Measurements from ENCODE around the gene EPHB6. TPM values are rescaled to one million over a fixed set of nuclear protein-coding genes. Genes with fewer than 3 reads are reported as not detected.

The EPHB6 gene
- total RNA-seq, 1 donor from 2014 or later, result 7.3 TPM

DNA sequence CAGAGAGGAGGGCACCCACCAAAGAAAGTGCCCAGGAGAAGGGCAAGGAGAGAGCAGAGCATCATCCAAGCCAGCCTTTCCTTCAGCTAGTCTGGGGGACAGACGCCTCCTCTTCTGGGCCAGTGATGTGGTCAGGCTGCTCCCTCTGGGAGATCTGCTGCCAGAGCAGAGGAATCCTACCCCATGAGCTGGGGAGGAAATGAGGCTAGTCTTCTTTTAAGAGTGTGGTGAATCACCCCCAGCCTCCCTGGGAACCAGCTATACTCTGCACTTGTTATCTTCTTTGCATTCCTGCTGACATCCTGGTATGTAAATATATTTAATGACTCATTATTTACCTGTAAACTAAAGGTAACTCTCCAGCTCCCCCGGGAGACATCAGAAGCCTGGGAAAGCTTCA lies 41.6 kb upstream of the EPHB6 start:
- peak overlapping the region; percentile 34 for H3K27ac Mint-ChIP-seq
- H3K27me3 Mint-ChIP-seq, result peaks cover 6% of the 10 kb centered on the region
- no peaks in the 10 kb centered on the region for H3K9me3 Mint-ChIP-seq
- peaks cover 2% of the 10 kb centered on the region for H3K36me3 Mint-ChIP-seq (ENCODE audit: low read depth)
- H3K4me3 Mint-ChIP-seq, result peak overlapping the region; percentile 55
- DNase-seq, result peak; percentile 74
- intact Hi-C loops (cut with micrococcal nuclease), result loop anchor here (2.0 to 5.0 kb wide), 2 partner anchors 190 to 366 kb away; no protein-coding TSS in a partner anchor
- H3K4me1 Mint-ChIP-seq, result peaks cover 65% of the 10 kb centered on the region

DNA sequence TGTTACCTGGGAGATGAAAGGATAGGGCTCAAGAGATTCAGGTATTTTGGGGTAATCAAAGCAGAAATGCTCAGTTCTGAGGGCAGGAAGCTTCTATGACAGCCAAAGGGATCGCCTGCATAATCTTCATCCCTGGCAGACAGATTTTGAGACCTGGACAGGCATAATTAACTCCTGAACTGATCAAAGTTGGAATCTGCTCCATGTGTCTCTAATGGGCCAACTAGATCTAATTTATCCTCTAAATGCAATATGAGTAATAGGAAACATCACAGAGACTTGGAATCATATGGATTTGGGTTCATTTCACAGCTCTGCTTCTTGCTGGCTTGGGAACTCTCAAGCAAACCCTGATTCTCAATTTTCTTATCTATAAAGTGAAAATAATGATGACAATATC lies 41.2 kb upstream of the EPHB6 start:
- no peaks in the 10 kb centered on the region for H3K9me3 Mint-ChIP-seq
- peaks cover 62% of the 10 kb centered on the region for H3K4me1 Mint-ChIP-seq
- peaks cover 6% of the 10 kb centered on the region for H3K27me3 Mint-ChIP-seq
- DNase-seq, result no peak
- intact Hi-C loops (cut with micrococcal nuclease), result loop anchor here (2.0 to 5.0 kb wide), 2 partner anchors 189 to 366 kb away; no protein-coding TSS in a partner anchor
- H3K27ac Mint-ChIP-seq, result no peak overlapping the region
- peak overlapping the region; percentile 55 for H3K4me3 Mint-ChIP-seq
- H3K36me3 Mint-ChIP-seq (ENCODE audit: low read depth), result peaks cover 2% of the 10 kb centered on the region

- Mint-ChIP-seq H3K4me3 (no peak overlapping the region), H3K4me1 (peaks cover 58% of the 10 kb centered on the region), H3K36me3 (ENCODE audit: low read depth) (no peaks in the 10 kb centered on the region)
Observed at GRCh38 chr7:142814451-142814850, 40.4 kb upstream of the EPHB6 start.

DNA sequence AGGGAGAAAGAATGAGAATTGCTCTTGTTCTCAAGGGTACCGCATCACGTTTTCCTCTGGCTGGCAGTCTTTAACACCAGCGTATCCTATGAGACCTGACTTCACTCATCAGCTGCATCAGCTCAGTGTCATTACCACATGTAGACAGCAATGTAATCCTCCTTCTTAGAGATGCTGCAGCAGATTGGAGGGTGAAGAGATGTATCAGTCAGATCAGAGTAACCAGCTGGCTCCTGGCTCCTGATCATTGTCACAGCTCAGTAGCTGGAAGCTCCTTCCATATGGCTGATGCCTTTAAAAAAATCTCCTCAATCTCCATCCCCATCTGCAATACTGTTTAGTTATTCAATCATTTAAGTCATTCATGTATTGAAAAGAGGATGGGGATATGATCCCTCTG lies 39.7 kb upstream of the EPHB6 start:
- H3K27ac Mint-ChIP-seq, result no peak overlapping the region
- no peak for DNase-seq
- peaks cover 8% of the 10 kb centered on the region for H3K27me3 Mint-ChIP-seq
- intact Hi-C loops (cut with micrococcal nuclease), result no loop called here
- peaks cover 52% of the 10 kb centered on the region for H3K4me1 Mint-ChIP-seq
- no peak overlapping the region for H3K4me3 Mint-ChIP-seq
- no peaks in the 10 kb centered on the region for H3K36me3 Mint-ChIP-seq (ENCODE audit: low read depth)
- no peaks in the 10 kb centered on the region for H3K9me3 Mint-ChIP-seq

More at GRCh38 chr7:142814451-142814850, 40.4 kb upstream of the EPHB6 start:
- intact Hi-C loops (cut with micrococcal nuclease), result loop anchor here (5.0 kb wide), 1 partner anchor 367 kb away; no protein-coding TSS in a partner anchor
- DNase-seq, result no peak
- peaks cover 8% of the 10 kb centered on the region for H3K27me3 Mint-ChIP-seq
- H3K27ac Mint-ChIP-seq, result no peak overlapping the region
- H3K9me3 Mint-ChIP-seq, result no peaks in the 10 kb centered on the region

GRCh38 chr7:142817506-142817905 lies 37.4 kb upstream of the EPHB6 start:
- Mint-ChIP-seq H3K36me3 (ENCODE audit: low read depth) (no peaks in the 10 kb centered on the region), H3K4me3 (no peak overlapping the region), H3K27ac (no peak overlapping the region), H3K4me1 (peaks cover 31% of the 10 kb centered on the region), H3K27me3 (peaks cover 25% of the 10 kb centered on the region), H3K9me3 (no peaks in the 10 kb centered on the region)
- no peak for DNase-seq
- intact Hi-C loops (cut with micrococcal nuclease), result no loop called here

DNA sequence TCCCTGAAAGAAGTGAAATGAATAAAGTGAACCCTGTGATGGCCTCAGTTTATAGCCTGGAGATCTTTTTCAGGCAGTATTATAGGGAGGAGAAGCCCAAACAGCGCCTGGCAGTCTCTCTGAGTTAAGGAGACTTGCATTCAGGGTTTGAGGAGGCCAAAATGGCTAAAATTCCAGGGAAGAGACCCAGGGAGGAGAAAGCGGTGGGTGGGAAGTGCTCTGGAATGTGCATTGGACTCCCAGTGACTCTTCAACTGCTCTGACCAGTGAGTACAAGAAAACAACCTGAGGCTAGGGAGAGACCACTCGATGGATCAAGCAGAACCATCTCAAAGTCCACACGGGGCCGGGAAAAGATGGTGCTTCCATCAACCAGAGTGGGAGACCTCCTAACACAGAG lies 35.3 kb upstream of the EPHB6 start:
- peaks cover 33% of the 10 kb centered on the region for H3K27me3 Mint-ChIP-seq
- intact Hi-C loops (cut with micrococcal nuclease), result no loop called here

DNA sequence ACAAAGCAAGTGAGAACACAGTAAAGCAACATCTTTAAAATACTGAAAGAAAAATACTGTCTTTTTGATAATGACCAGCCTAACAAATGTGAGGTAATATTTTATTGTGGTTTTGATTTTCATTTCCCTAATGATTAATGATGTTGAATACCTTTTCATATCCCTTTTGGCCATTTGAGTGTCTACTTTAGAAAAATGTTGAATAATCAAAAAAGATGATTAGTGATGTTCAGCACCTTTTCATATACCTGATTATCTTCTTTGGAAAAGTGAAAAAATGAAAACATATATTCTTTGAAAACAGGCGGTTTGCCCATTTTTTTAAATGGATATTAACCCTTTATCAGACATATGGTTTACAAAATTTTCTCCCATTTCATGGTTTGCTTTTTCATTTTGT lies 32.2 kb upstream of the EPHB6 start:
- Mint-ChIP-seq H3K9me3 (peaks cover 3% of the 10 kb centered on the region), H3K4me1 (peaks cover 9% of the 10 kb centered on the region), H3K27me3 (peaks cover 33% of the 10 kb centered on the region), H3K36me3 (ENCODE audit: low read depth) (no peaks in the 10 kb centered on the region), H3K4me3 (no peak overlapping the region), H3K27ac (no peak overlapping the region)
- no peak for DNase-seq
- intact Hi-C loops (cut with micrococcal nuclease), result no loop called here

More for the DNA sequence above, 35.3 kb upstream of the EPHB6 start:
- no peak overlapping the region for H3K4me3 Mint-ChIP-seq
- no peaks in the 10 kb centered on the region for H3K9me3 Mint-ChIP-seq
- H3K27ac Mint-ChIP-seq, result no peak overlapping the region
- no peaks in the 10 kb centered on the region for H3K36me3 Mint-ChIP-seq (ENCODE audit: low read depth)
- peaks cover 15% of the 10 kb centered on the region for H3K4me1 Mint-ChIP-seq
- DNase-seq, result peak; percentile 51

DNA sequence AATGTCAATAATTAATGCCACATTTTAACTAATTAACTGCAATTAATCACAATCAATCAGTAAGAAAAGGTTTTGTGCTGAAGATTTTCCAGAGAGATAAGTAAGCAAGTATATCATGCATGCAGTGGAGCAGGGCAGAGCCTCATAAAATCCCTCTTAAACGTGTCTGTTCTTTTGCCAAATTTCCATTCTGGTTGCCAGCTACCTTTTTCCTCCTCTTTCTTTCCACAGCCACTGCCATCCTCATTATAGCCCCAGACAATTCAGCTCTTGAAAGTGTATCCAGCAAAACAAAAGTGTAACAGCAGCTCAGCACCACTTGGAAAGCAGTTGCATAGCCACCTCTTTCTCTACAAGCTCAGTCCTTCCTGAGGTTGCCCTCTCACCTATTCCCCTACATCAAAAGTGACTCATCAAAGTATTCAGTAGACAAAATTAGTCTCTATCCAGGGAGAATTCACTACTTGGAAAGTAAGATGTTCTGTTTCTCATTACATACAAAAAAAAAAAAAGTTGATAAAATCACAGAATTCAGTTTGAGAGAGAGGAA lies 26.9 kb upstream of the EPHB6 start:
- DNase-seq, result no peak
- peaks cover 27% of the 10 kb centered on the region for H3K27me3 Mint-ChIP-seq
- intact Hi-C loops (cut with micrococcal nuclease), result no loop called here
- peaks cover 5% of the 10 kb centered on the region for H3K4me1 Mint-ChIP-seq
- peaks cover 3% of the 10 kb centered on the region for H3K9me3 Mint-ChIP-seq
- no peak overlapping the region for H3K27ac Mint-ChIP-seq
- H3K4me3 Mint-ChIP-seq, result no peak overlapping the region
- no peaks in the 10 kb centered on the region for H3K36me3 Mint-ChIP-seq (ENCODE audit: low read depth)

- Mint-ChIP-seq H3K27me3 (peaks cover 16% of the 10 kb centered on the region), H3K36me3 (ENCODE audit: low read depth) (no peaks in the 10 kb centered on the region), H3K4me1 (peaks cover 13% of the 10 kb centered on the region), H3K9me3 (no peaks in the 10 kb centered on the region), H3K4me3 (no peak overlapping the region), H3K27ac (no peak overlapping the region)
- no peak for DNase-seq
- intact Hi-C loops (cut with micrococcal nuclease), result no loop called here
Observed at GRCh38 chr7:142832417-142832816, 22.5 kb upstream of the EPHB6 start.

DNA sequence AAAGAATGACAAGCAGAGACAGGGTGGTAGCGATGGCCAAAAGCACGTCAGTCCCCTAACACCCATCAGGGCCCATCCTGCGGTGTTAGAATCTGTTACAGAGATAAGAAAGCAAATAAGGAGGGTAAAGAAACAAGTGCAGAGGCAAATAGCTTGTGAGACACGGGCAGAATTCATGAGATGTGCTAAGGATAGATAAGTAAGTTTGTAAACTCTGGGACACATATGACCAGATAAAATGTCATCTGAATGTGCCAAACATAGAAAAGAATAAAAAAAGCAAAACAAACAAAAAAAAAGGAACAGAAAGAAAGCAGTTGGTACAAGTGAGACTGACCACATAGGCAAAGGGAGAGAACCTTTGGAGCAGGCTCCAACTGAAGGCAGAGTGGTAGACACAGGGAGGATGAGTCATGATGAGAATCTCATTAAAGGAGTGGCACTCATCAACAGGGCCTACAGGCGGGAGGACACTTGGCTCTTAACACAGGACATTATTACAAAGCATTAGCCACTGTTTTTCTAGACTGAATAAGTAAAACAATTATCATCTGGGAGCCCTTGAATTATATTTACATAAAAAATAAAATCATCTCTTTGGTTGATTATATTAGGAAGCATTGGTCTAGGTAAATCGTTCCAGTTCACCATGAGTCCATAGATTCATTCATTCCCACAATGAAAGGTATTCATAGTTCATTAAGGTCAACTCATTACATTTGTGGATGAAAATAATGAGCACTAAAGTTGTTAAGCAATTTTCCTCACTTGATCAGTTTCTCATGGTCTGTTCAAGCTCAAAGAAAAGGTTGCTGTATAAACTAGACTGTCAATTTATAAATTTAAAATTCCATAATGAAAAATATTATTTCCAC lies 21.5 kb upstream of the EPHB6 start:
- intact Hi-C loops (cut with micrococcal nuclease), result no loop called here
- H3K4me1 Mint-ChIP-seq, result peaks cover 9% of the 10 kb centered on the region
- H3K9me3 Mint-ChIP-seq, result no peaks in the 10 kb centered on the region
- H3K4me3 Mint-ChIP-seq, result no peak overlapping the region
- H3K27ac Mint-ChIP-seq, result no peak overlapping the region
- peaks cover 11% of the 10 kb centered on the region for H3K27me3 Mint-ChIP-seq
- H3K36me3 Mint-ChIP-seq (ENCODE audit: low read depth), result no peaks in the 10 kb centered on the region
- DNase-seq, result no peak

DNA sequence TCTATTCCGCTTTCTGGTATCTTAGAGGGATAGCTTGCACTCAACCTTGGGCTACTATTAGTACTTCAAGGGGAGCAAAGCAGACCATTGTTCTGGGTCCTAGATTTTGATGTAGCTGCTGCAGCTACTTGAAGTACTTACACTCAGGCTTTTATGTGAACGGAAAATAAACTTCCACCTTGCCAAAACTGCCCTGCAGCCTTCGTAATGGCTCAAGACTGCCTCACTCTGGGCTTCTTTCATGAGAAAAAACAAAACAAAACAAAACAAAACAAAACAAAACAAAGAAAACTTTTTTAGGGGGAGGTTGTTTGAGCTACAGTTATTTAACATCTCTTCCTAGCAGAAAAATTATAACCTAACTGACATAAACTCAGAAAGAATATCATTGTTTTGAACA lies 19.4 kb upstream of the EPHB6 start:
- H3K27me3 Mint-ChIP-seq, result peaks cover 6% of the 10 kb centered on the region
- no peaks in the 10 kb centered on the region for H3K9me3 Mint-ChIP-seq
- no peak overlapping the region for H3K4me3 Mint-ChIP-seq
- H3K27ac Mint-ChIP-seq, result no peak overlapping the region
- intact Hi-C loops (cut with micrococcal nuclease), result no loop called here
- peaks cover 9% of the 10 kb centered on the region for H3K4me1 Mint-ChIP-seq
- no peak for DNase-seq
- H3K36me3 Mint-ChIP-seq (ENCODE audit: low read depth), result no peaks in the 10 kb centered on the region

GRCh38 chr7:142836426-142836825 lies 18.4 kb upstream of the EPHB6 start:
- no peak for DNase-seq
- Mint-ChIP-seq H3K27me3 (peaks cover 6% of the 10 kb centered on the region), H3K9me3 (no peaks in the 10 kb centered on the region), H3K27ac (no peak overlapping the region), H3K4me1 (peaks cover 9% of the 10 kb centered on the region), H3K4me3 (no peak overlapping the region), H3K36me3 (ENCODE audit: low read depth) (no peaks in the 10 kb centered on the region)
- intact Hi-C loops (cut with micrococcal nuclease), result no loop called here

DNA sequence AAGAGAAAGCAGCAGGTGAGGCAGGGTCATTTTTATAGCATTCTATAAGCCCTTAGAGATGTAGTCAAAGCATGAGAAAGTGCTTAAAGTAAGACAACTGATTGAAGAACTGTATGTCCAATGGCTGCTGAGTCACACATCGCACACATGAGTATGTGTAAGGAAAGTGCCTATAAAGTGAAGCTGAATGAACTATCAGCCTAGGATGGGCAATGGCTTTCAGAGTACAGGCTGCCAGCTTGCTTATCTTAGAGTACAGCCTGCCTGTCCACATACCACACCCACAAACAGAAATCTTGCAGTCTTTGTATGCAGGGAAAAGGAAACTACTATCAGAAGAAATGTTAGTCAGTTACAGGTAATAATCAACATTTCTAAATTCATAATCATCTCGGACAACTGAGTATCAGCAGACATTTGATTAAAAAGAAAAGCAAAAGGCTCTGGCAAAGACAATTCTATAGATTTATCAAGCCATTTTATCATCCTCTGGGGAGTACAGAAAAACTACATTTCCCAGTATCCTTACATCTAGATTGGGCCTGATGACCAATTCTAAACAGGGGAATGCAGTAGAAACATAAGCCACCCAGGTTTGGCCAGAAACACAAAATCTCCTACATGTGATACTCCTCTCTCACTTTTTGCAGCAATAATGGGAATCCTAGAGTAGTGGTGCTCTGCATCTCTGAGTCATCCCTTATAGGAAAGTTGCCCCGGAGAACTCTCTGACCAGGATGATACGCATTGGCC lies 16.2 kb upstream of the EPHB6 start:
- intact Hi-C loops (cut with micrococcal nuclease), result no loop called here
- peaks cover 13% of the 10 kb centered on the region for H3K27me3 Mint-ChIP-seq
- no peaks in the 10 kb centered on the region for H3K36me3 Mint-ChIP-seq (ENCODE audit: low read depth)
- no peak for DNase-seq
- H3K27ac Mint-ChIP-seq, result no peak overlapping the region
- H3K4me1 Mint-ChIP-seq, result peaks cover 8% of the 10 kb centered on the region
- H3K9me3 Mint-ChIP-seq, result no peaks in the 10 kb centered on the region
- no peak overlapping the region for H3K4me3 Mint-ChIP-seq

- no peak overlapping the region for H3K27ac Mint-ChIP-seq
- H3K9me3 Mint-ChIP-seq, result no peaks in the 10 kb centered on the region
- H3K27me3 Mint-ChIP-seq, result peaks cover 13% of the 10 kb centered on the region
- no peaks in the 10 kb centered on the region for H3K4me1 Mint-ChIP-seq
- no peak for DNase-seq
- intact Hi-C loops (cut with micrococcal nuclease), result no loop called here
- no peaks in the 10 kb centered on the region for H3K36me3 Mint-ChIP-seq (ENCODE audit: low read depth)
- no peak overlapping the region for H3K4me3 Mint-ChIP-seq
Observed at GRCh38 chr7:142842251-142842766, 12.6 kb upstream of the EPHB6 start.

Data from activated CD4-positive, alpha-beta T cell treated with anti-CD3 and anti-CD28 coated beads, Interleukin-2, amount 10 ng/mL, durations not matched to agents 24 days and 14 days (primary cell).